ENCODE measurements around the gene SERINC5. TPM values are rescaled to one million over a fixed set of nuclear protein-coding genes. Genes with fewer than 3 reads are reported as not detected.

The SERINC5 gene
- 16.0 and 16.6 TPM in 2 replicates for total RNA-seq

DNA sequence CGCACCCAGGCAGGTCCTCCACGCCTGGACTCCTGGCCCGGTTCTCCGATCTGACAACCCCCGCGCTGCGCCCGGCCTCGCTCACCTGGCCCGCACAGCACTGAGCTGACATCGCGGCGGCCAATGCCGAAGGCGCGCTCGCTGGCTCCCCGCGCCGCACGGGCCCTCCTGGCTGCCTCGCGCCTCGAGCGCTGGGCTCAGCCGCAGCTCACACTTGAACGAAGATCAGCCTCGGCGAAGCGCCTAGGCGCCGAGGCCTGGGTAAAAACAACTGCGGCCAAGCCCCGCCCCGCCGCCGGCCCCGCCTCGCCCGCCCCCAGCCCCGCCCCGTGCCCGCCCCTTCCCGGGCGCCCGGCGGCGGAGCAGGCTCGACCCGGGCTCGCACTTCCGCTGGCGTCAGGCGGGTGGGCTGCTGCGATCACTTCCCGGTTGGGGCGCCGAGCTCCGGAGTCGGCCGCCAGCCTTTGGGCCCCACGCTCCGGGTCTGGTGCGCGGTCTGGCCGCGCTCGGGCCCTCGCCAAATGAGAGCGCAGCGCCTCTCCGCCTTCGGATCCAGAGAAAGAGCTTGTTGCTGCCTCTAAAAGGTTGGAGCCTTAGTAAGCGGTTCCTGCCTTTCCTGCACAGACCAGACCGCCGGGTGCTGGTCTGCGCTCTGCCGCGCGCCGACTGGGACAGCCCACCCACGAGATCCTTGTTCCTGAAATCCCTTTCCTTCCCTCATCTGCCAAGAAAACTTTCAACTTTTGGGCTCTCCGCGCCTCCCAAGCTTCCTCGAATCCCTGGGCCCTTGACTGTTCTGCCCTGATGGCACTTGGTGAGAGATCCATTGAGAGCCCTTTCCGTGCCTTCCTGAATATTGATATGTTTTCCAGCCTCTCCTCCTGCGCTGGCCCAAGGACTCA is at the start of gene SERINC5:
Gene SERINC5, minus strand, starts transcription at position 238 of the 902 bp plus-strand sequence. Its CDS starts 126 bp downstream, at position 112.

Other genes starting within 250 kb of the SERINC5 start
- 1.1 and 3.2 TPM in 2 replicates for gene THBS4, start 220.7 kb downstream of the SERINC5 start, total RNA-seq
- not detected in 2 replicates for gene SPZ1, start 64.0 kb upstream of the SERINC5 start, total RNA-seq
- gene ZFYVE16, start 152.0 kb upstream of the SERINC5 start, total RNA-seq = 26.3 and 26.5 TPM in 2 replicates
- 7.9 and 8.0 TPM in 2 replicates for gene FAM151B, start 232.1 kb upstream of the SERINC5 start, total RNA-seq